ENCODE data around the gene TMEM14C.
A peak's percentile ranks its signal among the peaks of the same experiment; 100 is the strongest.
"Not testable (repeated sequence)": the region's sequence is repeated elsewhere in the genome, so short reads cannot be mapped to it uniquely, and the experiment has no call there.

TMEM14C gene

DNA sequence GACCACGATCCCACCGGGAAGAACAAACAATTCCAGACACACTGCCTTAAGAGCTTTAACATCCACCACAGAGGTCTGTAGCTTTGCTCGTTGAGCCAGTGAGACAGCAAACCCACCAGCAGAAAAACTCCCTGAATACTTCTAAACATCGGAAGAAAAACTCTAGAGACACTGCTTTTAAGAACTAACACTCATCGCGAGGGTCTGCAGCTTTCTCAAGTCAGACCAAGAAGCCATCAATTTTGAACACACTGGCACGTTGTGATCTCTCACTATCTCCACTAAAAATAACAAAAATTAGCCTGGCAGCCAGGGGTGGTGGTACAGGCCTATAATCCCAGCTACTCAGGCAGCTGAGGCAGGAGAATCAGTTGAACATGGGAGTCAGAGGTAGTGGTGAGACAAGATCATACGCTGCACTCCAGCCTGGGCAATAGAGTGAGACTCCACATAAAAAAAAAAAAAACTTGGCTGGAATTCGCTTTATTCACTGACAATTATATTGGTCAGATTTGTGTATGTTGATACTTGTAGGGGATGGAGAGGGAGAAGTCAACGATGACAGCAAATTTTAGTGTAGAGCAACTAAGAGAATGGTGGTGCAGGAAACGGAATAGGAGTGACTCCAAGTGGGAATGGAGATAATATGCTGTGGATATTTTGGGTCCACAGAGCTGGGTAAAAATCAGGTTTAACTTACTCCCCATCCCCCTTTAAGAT lies 860 bp upstream of the TMEM14C start:
- DNase-seq, result no peak

DNA sequence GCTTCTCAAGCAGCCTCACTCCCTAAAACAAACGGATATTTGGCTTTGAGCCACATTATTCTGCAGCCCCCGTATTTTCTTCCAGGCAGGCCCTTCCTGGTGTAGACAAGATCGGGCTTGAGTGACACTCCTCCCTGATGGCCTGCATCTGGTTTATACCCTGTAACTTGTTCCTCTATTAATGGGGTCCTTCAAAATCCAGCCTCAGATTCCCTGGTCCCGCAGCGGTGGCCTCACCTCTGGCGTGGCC lies 375 bp upstream of the TMEM14C start:
- DNase-seq, result no peak

DNA sequence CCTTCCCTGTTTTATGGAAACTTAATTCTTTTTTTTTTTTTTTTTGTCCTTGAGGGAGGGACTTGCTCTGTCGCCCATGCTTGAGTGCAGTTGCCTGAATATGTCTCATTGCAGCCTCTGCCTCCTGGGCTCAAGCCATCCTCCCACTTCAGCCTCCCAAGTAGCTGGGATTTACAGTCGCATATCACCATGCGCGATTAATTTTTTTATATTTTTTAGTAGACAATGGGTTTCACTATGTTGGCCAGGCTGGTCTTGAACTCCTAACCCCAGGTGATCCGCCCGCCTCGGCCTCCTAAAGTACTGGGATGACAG lies 654 bp downstream of the TMEM14C start:
- DNase-seq, result no peak

DNA sequence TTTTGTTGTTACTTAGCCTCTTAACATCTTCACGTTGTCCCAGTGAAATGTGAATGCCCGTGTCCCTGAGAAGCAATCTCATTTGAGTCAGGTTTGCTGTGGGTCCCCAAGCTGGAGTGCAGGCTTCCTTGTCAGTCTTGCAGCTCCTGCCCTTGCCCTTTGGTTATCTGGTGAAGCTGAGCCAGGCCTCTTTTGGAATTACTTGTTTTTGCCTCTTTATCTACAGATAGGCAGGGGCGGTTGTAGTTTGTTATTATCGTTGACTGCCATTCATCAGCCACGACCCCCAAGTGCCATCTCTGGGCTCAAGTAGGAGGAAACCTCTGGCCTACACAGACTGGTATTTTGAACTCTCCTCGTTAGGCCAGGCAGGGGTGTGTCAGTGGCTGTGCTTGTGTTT lies 2.2 kb downstream of the TMEM14C start:
- DNase-seq, result peak; percentile 94

DNA sequence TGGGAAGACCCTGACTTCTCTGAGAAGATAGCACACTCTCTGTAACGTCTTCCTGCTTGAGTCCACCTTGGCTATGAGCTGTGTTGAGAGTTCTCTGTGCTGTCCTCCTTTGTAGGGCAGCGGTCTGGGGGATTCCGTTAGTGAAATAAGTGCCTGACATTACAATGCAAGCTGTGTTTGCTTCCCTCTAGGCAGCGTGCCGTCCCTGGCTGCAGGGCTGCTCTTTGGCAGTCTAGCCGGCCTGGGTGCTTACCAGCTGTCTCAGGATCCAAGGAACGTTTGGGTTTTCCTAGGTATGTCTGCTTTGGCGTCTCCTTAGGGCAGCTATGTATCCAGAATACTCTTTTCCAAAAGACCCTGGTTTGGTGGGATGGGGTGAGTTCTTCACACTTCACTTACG lies 2.8 kb downstream of the TMEM14C start:
- no peak for DNase-seq

DNA sequence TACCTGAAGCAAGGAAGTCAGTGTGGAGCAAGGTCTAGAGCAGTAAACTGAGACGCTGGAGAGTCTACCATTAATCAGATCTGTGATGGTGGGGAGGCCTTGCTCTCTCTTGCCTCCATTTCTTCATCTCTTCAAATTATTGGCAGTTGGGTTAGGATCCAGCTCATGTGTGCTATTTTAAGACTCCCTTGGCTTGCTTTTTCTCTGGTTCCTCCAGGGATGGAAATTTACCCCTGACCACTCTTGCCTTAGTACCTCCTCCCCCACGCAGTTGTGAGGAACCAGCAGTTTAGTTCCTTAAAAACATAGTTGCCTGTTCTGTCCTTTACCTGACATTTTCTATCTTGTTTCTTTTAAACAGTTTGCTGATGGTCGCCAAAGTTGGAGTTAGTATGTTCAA lies 7.4 kb downstream of the TMEM14C start:
- no peak for DNase-seq

DNA sequence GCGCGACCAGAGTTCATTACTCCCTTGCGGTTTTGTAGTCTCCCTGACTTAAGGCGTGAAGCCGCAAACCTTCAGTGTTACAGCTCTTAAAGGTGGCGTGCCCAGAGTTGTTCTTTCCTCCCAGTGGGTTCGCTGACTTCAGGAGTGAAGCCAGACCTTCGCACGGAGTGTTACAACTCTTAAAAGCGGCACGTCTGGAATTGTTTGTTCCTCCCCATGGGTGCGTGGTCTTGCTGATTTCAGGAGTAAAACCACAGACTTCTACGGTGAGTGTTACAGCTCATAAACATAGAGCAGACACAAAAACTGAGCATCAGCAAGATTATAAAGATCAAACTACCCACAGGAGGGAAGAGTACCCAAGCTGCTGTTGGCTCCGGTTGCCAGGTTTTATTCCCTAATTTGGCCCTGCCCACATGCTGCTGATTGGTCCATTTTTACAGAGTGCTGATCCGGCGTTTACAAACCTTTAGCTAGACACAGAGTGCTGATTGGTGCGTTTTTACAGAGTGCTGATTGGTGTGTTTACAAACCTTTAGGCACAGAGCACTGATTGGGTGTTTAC lies 10.4 kb downstream of the TMEM14C start:
- no peak for DNase-seq

DNA sequence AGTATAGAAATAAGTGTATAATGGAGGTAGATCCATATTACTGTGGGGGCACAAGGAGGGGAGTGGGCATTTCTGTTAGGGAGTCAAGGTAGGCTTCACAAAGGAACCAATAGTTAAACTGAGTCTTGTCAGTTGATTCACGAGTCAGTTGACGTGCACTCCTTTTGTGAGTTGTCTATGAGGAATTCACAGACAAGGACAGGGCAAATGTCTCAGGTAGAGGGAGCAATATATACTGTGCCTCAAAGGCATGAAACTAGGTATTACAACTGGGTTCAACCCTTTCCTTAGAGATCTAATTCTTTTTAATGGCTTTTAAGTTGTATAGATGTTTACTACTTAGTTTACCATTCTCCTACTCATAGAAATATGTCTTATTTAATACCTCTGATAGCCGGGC lies 11.0 kb downstream of the TMEM14C start:
- no peak for DNase-seq

DNA sequence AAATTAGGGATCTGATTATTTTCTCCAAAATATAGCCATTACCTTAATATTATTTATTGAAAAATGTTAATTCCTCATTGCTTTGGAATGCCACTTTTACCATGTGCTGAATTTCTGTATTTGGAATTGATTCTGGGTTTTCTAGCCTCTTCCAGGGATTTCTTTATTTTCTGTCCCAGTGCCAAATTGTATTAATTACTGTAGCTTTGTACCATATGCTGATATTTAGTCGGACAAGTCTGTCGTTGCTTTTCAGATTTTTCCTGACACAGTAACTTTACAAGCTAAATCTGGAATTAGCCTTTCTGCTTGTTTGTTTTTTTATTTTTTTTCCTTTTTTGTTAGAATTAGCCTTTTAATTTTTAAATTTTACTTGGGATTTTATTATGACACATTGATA lies 13.9 kb downstream of the TMEM14C start:
- no peak for DNase-seq

DNA sequence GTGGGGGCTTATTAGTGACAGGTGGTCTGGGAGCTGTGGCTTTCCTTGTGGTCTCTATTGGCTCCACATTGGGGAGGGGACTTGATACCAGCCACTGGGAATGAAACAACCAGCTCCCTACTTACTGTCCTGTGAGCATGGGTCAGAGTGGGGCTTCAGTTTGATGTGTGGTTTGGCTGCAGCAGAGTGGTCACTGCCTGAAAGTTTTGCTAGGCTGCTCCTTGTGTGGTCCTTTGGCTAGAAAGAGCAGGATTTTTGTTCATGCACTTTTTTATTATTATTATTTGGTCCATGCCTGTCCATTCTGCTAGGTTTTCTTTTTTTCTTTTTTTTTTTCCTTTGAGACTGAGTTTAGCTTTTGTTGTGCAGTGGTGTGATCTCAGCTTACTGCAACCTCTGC lies 17.2 kb downstream of the TMEM14C start:
- no peak for DNase-seq

DNA sequence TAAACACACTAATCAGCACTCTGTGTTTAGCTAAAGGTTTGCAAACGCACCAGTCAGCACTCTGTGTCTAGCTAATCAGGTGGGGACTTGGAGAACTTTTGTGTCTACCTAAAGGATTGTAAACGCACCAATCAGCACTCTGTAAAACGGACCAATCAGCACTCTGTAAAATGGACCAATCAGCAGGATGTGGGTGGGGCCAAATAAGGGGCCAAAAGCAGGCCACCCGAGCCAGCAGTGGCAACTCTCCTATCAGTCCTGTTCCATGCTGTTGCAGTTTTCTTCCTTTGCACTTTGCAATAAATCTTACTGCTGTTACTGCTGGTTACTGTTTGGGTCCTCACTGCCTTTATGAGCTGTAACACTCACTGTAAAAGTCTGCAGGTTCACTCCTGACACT lies 18.8 kb downstream of the TMEM14C start:
- not testable (repeated sequence) for DNase-seq

DNA sequence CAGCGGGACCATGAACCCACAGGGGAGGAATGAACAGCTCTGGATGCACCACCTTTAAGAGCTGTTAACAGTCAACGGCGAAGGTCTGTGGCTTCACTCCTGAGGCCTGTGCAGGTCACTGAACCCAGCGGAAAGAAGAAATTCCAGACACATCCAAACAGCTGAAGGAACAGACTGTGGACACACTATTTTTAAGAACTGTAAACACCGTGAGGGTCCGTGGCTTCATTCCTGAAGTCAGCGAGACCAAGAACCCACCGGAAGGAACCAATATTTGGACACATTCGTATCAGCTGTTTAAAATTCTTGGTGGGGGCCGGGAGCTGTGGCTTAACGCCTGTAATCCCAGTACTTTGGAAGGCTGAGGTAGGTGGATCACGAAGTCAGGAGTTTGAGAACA lies 19.4 kb downstream of the TMEM14C start:
- DNase-seq, result no peak

DNA sequence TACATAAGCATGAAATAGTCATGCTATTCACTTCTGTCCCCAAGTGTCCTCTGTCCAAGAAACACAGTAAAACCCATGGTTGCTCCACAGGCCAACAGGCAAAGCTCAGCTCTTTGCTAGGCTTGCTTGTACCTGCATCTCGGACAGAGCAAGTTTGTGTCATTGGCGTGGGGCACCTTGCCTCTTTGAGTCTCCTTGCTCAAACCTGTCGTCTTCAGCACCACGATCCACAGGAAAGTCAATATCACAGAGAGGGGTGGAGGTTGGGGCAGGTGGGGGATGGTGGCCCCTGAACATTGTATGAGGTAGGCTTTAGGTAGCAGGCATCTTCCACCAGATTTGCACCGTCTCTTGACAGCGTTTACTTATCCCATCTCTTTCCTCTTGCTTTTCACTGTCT lies 20.6 kb downstream of the TMEM14C start:
- no peak for DNase-seq

DNA sequence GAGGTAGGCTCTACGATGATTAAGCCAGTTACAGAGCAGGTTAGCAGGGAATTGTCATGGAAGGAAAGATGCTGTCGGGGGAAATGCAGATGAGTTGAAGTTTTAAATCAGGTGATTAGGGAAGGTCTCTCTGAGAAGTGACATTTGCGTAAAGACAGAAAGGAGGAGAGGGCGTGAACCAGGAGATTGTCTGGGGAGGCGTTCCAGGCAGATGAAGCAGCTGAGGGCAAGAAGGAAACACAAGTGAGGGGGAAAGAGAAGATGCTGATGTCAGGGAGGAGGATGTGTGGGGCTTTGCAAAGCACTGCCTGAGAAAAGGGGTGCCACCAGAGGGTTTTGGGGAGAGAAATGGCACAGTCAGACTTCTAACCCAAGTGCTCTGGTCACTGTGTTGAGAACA lies 22.2 kb downstream of the TMEM14C start:
- no peak for DNase-seq

DNA sequence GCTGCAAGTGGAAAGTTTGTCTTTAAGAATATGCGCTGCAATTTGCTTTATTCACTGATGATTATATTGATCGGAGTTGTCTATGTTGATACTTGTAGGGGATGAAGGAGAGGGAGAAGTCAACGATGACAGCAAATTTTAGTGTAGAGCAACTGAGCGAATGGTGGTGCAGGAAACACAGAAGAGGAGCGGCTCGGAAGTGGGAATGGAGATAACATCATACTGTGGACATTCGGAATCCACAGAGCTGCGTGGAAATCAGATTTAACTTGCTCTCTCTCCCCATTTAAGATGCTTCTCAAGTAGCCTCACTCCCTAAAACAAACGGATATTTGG lies 24.0 kb downstream of the TMEM14C start:
- DNase-seq, result peak; percentile 26

DNA sequence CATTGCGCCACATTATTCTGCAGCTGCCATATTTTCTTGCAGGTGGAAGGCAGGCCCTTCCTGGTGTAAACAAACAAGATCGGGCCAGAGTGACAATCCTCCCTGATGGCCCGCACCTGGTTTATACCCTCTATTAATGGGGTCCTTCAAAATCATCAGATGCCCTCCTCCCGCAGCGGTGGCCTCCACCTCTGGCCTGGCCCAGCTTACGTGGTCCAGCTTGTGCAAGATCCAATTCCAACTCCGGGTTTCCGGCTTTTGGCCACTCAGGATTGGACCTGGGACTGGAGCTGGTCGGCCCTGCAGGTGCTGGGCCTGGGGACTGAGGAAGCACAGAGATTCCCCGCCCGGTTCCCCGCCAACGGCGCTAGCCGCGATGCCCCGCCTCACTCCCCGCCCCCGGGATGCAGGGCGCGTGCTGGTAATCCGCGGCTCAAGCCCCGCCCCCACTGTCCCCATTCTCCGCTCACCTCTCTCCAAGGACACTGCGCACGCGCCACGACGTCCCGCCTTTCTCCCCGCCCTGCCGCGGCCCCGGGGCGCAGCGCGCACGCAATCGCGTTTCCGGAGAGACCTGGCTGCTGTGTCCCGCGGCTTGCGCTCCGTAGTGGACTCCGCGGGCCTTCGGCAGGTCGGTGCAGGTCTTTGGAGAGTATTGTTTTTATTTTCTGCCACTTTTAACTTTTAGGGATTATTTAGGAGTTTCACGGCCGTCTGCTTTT lies 24.5 kb downstream of the TMEM14C start, which contains the start of gene TMEM14B:
Gene TMEM14B (plus strand): TSS at position 555 of the 722 bp plus-strand sequence. CDS start 1,441 bp downstream, outside the sequence.
- peak; percentile 99 for DNase-seq

DNA sequence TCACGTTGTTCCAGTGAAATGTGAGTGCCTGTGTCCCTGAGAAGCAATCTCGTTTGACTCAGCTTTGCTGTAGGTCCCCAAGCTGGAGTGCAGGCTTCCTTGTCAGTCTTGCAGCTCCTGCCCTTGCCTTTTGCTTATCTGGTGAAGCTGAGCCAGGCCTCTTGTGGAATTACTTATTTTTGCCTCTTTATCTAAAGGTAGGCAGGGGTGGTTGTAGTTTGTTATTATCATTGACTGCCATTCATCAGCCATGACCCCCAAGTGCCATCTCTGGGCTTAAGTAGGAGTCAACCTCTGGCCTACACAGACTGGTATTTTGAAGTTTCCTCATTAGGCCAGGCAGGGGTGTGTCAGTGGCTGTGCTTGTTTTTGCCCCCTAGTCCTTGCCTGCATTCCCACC lies 26.9 kb downstream of the TMEM14C start:
- DNase-seq, result peak; percentile 96

DNA sequence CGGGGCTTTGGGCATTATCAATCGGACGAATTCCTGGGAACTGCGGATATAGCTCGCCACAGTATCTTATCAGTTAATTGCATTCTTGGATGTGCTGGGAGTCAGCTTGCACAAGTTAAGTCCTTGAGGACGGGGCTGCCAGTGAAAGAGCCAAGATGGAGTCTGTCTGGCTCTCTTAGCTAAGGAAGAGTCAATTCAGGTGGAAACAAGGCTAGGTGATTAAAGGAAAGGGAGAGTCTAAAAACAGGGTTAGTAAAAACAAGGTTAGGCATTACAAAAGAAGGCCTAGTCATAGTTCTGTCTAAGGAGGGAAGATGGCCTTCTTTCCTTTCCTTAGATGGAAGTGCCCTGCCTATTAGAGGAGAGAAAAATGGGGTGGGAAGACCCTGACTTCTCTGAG lies 27.7 kb downstream of the TMEM14C start:
- not testable (repeated sequence) for DNase-seq

DNA sequence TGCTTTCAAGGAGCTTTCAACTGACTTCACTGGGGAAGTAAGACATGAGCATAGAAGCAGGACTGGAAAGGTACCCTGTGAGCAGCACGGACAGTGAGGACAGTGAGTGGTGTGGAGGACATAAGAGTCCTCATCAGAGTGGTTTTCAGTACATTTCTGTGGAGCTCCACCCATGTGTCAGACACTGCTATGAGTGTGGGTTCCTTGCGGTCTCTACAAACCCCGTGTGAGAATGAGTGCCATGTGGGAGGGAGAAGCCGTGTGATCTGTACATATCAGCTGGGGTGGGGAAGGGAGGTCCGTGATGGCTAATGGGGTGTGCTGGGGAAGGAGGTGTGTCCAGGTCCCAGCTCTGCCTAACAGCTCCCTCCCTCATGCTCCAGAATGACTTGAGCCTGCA lies 28.9 kb downstream of the TMEM14C start:
- DNase-seq, result peak; percentile 72

DNA sequence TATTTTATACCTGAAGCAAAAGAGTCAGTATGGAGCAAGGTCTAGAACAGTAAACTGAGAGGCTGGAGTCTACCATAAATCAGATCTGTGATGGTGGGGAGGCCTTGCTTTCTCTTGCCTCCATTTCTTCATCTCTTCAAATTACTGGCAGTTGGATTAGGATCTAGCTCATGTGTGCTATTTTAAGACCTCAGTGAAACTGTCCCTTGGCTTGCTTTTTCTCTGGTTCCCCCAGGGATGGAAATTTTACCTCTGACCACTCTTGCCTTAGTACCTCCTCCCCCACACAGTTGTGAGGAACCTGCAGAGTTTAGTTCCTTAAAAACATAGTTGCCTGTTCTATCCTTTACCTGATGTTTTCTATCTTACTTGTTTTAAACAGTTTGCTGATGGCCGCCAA lies 33.2 kb downstream of the TMEM14C start:
- no peak for DNase-seq

DNA sequence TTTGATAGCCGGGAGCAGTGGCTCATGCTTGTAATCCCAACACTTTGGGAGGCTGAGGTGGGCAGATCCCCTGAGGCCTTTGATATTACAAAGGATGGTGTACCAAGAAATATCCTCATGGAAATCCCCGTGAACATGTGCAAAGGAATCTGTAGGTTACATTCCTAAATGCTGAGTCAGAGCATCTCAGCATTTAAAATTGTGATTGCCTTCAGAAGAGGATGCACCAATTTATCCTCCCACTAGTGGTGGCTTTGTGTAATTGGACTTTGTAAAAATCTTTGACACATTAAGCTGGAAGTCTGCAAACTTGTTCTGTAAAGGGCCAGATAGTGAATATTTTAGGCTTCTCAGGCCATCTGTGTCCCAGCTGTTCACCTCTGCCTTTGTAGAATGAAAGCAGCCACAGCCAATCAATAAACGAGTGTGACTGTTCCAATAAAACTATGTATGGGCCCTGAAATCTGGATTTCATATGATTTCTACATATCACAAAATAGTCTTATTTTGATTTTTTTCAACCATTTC lies 36.5 kb downstream of the TMEM14C start:
- peak; percentile 83 for DNase-seq

DNA sequence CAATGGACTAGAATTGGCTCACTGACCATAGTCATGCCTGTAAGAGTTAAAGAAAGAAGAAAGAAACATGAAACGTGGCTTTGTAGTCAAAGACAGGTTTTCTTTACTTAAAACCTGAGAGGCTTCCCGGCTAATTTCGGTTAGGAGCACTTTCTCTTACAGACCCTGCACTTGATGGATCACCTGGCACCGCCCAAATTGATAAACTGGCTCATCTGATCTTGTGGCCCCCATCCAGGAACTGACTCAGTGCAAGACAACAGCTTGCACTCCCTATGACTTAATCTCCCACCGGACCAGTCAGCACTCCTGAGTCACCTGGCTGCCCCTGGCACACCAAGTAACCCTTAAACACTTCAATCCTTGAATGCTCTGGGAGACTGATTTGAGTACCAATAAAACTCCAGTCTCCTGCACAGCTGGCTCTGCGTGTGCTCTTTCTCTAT lies 37.0 kb downstream of the TMEM14C start:
- DNase-seq, result no peak

DNA sequence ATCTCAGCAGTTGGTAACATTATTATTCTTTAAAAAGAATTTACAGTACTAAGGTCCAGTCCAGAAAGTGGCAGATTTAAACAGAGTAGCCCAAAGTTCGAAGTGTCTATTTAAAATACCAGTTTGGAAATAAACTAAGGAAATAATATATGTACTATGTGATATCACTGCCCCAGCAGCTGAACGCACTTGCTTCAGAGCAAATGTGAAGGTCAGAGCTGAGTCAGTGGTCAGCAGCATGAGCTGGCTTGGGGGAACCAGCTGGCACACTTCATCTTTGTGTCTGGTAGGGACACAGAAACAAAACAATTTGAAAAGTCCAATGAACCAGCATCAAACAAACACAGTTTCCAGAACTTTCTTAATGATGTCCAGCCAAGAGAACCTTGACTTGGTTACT lies 40.1 kb downstream of the TMEM14C start:
- DNase-seq, result no peak

DNA sequence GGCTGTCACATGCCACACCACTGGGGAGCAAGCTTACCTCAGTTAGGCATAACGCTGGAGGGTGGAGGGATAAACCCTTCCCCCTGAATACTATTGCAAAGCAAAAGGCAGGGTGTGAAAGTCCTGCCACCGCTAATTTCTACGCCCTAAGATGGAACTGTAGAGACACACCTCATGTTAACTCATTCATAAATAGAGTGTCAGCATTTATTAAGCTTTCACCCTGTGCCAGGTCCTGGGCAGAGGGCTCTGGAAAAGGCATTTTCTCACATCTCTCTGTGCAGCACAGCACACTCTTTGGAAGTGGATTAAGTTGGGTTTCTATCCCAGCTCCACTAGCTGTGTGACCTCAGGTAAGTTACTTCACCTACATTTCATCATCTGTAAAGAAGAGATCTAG lies 46.5 kb downstream of the TMEM14C start:
- no peak for DNase-seq

All from hematopoietic multipotent progenitor cell treated with erythropoietin and hydrocortisone succinate and interleukin-3 and kit ligand, for 6 days (in vitro differentiated cells).